GM12891 (cell line): ENCODE measurements around the gene PEAK1.

Source experiments
- PAX5 ChIP-seq: IDR thresholded peaks from 2 replicates; pipeline ENCODE4 v1.6.1; 2011; ENCODE audit warnings: low read length, moderate library complexity, mild to moderate bottlenecking; ENCODE audit not compliant: insufficient read depth, severe bottlenecking
- POLR2A ChIP-seq: IDR thresholded peaks from 2 replicates; pipeline ENCODE4 v1.6.1; 2011; ENCODE audit warnings: low read depth, low read length, control low read depth
- POLR2AphosphoS5 ChIP-seq: IDR thresholded peaks from 2 replicates; pipeline ENCODE4 v1.6.1; 2011; ENCODE audit warnings: low read depth, low read length, control low read depth
- POU2F2 ChIP-seq: IDR thresholded peaks from 2 replicates; pipeline ENCODE4 v1.6.1; 2011; ENCODE audit warnings: low read depth, mild to moderate bottlenecking, control low read depth, low read length, moderate library complexity
- SPI1 ChIP-seq: IDR thresholded peaks from 2 replicates; pipeline ENCODE4 v1.6.1; 2011; ENCODE audit warnings: low read depth, low read length, control low read depth
- TAF1 ChIP-seq: IDR thresholded peaks from 2 replicates; pipeline ENCODE4 v1.6.1; 2011; ENCODE audit warnings: low read depth, low read length, control low read depth

DNA sequence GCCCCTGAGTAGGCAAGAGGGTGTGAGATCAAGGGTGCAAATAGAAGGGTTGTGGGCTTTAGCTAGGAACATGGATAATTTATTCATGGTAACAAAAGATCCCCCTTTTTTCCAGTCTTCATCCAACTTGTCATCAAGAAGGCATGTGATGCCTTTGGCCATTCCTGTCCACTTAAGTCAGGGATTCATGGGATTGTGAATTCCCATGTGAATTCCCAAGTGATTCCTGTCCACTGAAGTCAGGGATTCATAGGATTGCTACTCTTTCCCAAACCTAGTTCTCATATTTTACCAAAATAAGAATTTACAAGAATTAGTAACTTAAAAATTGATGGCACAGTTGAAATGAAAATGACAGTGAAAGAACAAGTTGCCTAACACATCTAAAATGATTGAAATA lies 41.6 kb upstream of the PEAK1 start:
- TF ChIP-seq POLR2A (no peak), TAF1 (no peak), POLR2AphosphoS5 (no peak), PAX5 (no peak), SPI1 (no peak), POU2F2 (no peak)
